GM18861 (cell line): ENCODE data around the gene CD82.

Experiments
- ATAC-seq: cut with Tn5 transposase; IDR thresholded peaks from one replicate; pipeline ENCODE4 v1.9.1; 2021; ENCODE audit not compliant: unreplicated experiment

CD82 gene

DNA sequence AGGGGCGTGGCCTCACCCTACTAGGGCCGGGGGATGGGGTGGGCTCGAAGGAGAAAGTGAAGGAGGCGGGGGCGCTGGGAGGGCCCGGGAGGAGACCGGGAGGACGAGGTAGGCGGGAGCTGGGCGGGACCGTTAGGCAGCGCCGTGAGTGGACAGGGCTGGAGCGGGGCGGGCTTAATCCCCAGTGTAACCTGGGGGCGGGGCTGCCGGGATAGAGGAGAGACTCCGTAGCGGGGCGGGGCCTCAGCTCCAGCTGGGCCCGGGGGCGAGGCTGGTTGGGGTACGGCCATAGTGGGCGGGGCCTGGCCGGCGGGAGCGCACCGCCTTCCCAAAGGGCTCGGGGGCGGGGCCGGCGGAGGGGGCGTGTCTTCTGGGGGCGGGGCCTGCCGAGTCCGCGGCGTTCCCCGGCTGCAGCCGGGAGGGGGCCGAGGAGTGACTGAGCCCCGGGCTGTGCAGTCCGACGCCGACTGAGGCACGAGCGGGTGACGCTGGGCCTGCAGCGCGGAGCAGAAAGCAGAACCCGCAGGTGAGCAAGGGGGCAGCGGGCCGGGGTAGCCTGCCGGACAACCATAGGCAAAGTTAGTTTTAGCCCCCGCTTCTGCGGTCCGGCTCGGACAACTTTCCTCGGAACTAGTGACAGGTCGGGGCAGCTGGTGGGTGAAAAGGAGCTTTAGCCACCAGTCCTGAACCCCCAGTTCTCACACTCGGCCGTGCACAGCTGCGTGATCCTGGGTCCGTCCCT lies at the start of gene CD82:
CD82 (plus strand) TSS at position 453 of the 742 bp plus-strand sequence. CDS start 29,000 bp downstream, outside the sequence.
- ATAC-seq: peak; percentile 52

- ATAC-seq: no peak
Observed at GRCh38 chr11:44516688-44517507, 48.6 kb upstream of the CD82 start.

DNA sequence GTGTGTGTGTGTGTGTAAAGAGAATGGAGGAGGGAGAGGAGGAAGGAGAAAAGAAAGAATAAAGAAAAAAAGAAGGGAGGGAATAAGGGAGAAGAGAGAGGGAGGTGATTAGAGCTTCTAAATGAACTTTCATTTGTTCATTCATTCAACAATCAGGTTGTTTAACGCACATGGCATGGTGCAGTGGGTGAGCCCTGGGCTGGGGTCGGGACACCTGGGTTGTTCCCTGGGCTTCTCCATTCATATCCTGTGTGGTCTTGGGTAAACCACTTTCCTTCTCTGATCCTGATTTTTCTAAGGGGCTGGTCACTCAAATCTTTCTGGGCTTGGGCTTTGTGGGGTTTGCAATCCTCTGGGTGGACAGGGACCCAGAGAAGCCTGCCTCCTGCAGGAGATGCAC lies 47.9 kb upstream of the CD82 start:
- ATAC-seq: no peak

- no peak for ATAC-seq
Observed at GRCh38 chr11:44518968-44519550, 46.4 kb upstream of the CD82 start.

- ATAC-seq: no peak
Observed at GRCh38 chr11:44519989-44520737, 45.3 kb upstream of the CD82 start.

DNA sequence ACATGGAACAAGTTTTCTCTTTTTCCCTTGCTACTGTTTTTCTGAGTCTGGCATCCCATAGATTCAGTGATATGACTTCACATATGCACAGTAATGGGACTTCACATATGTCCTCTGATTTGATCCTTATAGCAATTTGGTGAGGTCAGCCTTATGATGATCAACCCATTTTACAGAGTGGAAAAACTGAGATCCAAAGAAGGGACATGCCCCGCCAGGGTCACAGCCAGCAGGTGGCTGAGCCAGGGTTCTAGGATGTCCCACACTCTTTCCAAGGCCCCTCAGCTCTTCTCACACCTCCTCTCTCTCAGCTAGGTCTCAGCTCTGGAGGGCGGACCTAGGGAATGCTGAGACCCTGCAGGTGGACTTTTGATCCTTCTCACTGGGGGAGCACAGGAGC lies 44.3 kb upstream of the CD82 start:
- ATAC-seq: no peak

DNA sequence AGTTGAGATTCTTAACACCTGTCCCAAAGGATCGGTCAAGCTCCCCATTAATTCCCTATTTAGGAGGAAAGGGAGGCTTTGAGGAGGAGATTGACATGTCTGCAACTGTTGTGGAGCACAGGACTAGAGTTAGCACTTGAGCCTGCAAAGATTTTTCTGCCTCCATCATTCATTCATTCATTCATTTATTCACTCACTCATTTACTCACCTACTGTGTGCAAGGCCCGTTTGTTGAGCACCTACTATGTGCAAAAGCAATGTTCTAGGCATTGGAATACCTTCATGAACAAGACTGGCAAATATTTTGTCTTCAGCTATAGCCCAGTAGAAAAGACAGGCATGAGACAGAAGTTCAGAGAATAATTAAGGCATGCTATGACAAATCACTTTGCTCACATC lies 43.2 kb upstream of the CD82 start:
- ATAC-seq: no peak

- ATAC-seq: no peak
Observed at GRCh38 chr11:44524346-44524745, 41.1 kb upstream of the CD82 start.

- no peak for ATAC-seq
Observed at GRCh38 chr11:44524751-44525201, 40.7 kb upstream of the CD82 start.

DNA sequence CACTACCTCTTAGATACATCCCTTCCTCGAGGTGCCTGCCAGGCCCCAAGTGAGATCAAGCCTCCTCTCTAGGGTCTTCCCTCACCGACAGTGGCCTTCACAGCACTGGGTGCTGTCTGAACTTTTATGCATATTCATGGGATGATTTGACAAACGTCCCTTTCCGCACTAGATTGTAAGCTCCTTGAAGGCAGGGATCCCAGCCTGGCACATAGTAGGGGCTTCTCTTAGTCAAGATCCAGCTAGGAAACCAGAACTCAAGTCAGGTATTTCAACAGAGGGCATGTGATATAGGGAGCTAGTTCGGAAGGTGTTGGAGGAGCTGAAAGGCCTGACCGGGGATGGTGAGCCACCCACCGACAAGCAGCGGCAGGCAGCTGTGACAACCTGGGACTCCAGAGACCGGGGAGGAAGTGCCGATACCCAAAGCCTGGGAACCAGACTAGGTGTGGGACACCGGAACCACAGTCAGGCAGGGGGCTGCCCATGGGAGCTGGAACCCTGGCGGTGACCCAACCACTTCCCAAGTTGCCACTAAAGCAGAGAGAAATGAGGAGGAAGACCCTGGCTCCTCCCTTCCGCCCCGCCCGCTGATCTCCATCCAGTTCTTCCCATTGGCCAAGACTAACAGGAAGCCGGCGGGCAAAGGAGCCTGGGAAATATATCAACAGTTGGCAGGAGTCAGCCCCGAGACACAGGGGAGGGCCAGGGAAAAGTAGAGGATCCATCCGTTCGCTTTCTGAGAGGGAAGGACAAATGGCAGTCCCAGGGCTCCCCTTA lies 39.8 kb upstream of the CD82 start:
- ATAC-seq: no peak

DNA sequence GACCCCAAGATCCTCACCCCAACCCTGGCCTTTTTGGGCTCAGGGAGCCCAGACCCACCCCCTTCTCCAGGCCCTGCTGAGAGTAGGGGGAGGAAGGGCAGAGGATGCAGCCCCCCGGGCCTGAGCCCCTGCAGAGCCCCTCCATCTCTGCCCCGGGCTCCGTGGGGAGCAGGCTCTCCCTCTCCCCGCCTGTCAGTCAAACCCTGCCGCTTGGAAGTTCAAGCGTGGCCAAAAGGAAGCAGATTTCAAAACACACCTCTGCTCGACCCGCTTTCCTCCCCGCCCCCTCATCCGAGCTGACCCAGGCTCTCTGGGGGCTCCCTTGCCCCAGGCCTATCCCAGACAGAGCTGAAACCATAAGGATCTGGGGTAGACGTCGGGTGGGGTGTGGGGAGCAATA lies 39.0 kb upstream of the CD82 start:
- ATAC-seq: no peak

DNA sequence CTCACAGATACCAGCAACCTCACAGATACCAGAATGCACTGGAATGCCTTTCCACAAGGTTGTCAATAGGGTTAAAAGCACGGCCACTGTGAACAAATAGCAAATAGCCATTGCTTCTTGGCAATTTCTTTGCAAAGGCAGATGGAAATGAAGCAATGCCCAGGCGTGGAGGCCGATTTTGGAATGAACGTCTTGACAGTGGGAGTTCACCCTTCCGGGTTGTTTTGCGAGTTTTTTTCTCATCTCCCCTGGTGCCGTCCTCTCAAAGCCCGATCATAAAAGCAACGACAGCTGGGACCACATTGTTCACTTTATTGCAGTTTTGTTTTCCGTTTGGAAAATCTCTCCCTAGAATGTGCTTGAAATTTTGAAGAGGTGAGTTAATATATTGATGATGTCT lies 38.0 kb upstream of the CD82 start:
- ATAC-seq: no peak

DNA sequence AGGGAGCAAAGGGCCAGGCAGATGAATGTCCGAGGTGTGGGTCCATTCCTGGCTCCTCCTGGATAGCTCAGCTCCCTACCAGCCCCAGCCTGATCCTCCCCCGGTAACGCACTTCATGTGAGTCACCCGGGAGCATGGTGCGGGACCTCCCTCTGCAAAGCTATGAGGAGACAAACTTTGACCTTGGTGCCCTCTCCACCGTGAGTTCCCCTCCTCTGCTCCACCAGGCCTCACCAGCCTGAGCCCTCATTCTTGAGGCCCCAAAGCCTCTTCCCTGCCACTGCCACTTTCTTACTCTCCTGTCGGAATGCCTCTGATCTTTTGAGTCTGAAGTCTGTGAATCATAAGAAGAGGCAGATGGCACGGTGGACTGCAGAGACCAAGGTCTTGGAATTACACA lies 37.4 kb upstream of the CD82 start:
- ATAC-seq: no peak

- no peak for ATAC-seq
Observed at GRCh38 chr11:44528581-44528980, 36.9 kb upstream of the CD82 start.

DNA sequence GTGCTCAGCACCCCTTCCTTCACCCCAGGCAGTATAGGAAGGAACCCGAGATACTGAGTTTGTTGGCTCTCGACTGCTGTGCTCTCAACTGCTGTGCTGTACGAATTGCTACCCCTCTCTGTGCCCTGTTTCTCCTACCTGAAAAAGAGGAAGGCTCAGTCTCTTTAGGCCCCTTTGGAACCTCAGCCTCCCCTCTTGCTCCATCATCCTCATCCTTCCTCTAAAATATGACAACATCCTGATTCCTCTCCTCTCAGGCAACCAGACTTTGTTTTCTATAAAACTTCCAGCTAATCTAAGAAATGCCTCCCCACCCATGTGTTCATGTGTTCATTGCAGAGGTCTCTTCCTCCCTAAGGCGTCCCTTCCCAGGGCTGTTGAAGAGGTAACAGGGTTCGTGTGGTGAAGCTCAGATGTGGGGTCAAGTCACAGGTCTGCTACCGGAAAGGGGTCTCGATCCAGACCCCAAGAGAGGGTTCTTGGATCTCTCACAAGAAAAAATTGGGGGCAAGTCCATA lies 35.5 kb upstream of the CD82 start:
- ATAC-seq: no peak

DNA sequence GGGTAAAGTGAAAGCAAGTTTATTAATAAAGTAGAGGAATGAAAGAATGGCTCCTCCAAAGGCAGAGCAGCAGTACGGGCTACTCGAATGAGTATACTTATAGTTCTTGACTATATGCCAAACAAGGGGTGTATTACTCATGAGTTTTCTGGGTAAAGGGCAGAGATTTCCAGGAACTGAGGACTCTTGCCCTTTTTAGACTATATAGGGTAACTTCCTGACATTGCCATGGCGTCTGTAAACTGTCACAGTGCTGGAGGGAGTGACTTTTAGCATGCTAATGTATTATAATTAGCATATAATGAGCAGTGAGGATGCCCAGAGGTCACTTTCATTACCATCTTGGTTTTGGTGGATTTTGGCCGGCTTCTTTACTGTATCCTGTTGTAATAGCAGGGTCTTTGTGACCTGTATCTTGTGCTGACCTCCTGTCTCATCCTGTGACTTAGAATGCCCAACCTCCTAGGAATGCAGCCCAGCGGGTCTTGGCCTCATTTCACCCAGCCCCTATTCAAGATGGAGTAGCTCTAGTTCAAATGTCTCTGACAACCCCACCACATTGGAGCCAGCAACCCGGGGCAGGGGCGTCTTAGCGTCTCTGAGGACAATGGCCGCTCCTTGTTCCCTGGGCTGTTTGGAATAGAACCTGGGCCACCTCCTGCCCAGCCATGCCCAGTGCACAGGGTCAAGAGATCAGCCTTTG lies 34.9 kb upstream of the CD82 start:
- no peak for ATAC-seq

GRCh38 chr11:44531116-44531504 lies 34.4 kb upstream of the CD82 start:
- ATAC-seq: no peak

DNA sequence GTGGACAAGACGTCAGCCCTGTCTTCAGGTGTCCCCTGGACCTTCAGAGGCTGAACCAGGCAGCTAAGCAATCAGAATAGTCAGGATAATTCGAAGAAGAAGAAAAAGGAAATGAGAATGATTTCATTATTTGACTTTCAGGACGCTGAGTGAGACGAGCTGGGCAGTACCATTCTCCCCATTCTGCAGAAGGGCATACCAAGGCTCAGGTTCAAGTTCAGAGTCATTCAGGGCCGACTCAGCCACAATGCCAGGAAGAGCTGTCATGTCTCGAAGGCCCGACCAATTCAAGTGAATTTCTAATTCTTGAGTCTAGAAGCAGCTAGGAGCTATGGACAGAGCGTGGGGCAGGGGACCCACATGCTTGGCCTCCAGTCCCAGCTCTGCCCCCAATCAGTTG lies 33.8 kb upstream of the CD82 start:
- no peak for ATAC-seq

DNA sequence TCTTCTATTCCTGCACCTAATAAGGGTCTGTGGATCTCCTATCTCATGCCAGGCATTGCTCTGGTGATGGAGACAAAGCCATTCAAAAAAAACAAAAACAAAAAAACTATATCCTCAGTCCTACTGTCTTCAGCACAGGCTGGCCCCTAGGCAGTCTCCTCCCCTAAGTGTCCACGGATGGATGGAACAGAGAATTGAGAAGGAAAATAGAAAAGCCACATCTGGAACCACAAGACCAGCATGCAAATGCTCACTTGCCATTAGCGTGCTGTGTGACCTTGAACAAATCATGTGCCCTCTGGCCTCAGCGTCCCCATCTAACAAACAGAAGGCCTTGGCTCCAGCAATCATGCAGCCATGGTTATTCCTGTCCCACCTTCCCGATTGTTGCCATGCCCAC lies 32.7 kb upstream of the CD82 start:
- ATAC-seq: no peak
